GM18867 (cell line): Measurements from ENCODE around the gene ARL2.

Experiments used
- ATAC-seq: cut with Tn5 transposase; IDR thresholded peaks from one replicate; pipeline ENCODE4 v1.9.1; 2021; ENCODE audit warnings: mild to moderate bottlenecking, moderate library complexity; ENCODE audit not compliant: unreplicated experiment

Gene ARL2

DNA sequence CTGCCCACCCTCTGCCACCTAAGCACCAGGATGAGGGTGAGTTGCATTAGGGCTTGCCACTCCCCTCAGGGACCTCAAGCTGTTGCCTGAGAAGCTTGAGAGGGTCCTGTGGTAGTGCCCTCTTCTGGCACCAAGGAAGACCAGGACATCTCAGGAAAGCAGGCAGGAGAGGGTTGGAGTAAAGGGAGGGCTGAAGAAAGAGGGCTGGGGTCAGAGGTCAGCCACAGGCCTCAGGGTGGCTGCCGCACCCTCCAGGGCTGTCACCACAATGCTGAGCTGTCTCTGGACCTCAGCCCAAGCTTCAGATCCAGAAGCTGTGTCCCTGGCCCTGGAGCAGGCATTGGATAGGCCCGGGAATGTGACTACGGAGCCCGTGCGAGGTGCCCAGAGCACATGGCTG lies 31.1 kb downstream of the ARL2 start:
- no peak for ATAC-seq

DNA sequence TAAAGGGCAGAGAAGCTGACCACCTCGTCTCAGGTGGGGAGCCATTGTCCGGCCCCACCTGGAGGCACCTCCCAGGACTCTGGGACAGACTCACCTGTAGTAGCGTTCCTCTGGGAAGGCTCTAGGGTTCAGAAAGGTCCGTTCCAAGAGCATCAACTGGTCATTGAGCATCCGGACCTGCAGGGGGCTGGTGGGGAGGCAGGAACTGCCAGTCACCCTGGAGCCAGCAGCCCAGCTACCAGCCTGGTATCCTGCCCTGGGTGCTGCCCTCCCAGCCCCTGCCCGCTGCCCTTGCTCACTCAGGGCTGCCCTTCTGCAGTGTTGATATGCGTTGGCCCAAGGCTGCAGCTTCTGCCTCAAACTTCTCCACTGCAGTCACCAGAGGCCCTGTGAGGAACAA lies 31.8 kb downstream of the ARL2 start:
- no peak for ATAC-seq

DNA sequence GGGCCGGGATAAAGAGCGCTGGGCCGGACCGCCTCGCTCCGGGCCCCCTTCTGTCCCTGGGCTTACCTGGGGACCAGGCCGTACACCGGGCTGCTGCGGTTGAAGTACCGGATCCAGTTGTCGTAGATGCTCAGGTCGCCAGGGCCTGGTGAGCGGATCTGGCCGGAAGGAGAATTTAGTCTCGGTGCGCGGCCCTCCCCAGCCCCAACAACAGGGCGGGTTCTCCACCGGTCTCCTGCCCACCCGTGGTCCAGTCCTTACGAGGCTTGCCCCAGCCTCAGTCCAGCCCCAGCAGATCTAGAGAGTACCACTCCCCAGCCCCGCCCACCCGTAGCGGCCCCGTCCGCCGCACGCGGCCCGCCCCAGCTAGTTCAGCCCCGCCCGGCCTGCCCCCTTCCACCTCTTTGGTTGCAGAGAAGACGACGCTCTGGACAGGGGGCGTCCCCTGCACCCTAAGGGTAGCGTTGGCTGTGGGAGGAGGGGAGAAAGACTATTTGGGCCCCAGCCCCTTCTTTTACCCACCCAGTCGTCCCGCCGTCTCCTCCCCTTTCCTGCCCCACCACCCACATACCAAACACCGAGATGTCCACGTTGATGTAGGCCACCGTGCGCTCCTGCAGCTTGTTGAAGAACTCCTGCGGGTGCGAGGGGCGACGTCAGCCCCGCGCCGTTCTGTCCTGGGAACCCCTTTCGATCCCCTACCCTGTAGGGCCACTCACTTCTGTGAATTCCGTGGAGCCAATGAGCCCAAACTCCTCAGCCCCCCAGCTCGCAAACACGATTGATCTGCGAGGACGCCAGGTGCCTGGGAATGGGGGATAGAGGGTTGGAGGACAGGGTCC lies 33.8 kb downstream of the ARL2 start:
- ATAC-seq, result no peak

DNA sequence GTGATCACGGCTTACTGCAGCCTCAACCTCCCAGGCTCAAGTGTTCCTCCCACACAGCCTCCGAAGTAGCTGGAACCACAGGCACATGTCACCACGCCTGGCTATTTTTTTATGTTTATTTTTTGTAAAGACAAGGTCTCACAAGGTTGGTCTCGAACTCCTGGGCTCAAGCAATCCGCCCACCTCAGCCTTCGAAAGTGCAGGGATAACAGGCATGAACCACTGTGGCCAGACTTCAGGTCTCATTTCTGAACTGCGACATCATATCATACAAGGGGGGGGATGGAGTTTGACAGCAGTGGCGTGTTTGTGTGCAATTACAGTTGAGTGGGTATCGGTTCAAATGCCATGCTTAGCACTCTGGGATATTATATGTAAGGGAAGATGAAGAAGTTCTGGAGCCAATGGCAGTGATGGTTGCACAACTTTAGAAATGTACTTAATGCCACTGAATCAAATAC lies 37.5 kb downstream of the ARL2 start:
- ATAC-seq, result no peak

DNA sequence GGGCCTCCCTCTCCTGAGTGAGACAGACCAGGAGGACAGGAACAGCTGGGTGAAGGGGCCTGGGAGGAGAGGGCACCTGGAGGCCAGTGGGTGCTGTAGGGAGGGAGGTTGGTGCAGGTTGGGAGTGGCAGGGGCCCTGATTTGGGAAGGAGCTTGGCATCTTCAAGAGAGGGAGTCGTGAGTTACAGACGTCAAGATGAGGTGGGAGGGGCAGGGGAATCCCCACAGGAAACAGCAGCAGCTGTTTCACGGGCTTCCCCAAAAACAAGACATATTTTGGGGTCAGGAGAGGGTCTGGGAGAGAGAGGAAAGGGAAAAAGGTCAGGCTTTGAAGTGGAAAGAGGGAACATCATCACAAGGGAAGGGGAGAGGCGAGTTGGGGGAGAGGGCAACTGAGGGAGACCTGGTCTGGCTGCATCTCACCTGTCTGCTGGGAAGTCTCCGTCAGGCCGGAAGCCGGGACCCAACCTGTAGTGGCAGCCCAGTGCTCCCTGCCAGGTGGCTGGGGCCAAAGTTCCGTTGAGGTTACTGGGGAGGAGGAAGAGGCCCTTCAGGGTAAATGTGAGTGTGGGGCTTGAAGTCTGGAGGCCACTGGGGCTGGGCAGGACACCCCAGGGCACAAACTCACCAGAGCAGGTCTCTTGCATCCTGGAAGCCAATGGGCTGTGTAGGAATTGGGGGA lies 40.0 kb downstream of the ARL2 start:
- ATAC-seq, result no peak

DNA sequence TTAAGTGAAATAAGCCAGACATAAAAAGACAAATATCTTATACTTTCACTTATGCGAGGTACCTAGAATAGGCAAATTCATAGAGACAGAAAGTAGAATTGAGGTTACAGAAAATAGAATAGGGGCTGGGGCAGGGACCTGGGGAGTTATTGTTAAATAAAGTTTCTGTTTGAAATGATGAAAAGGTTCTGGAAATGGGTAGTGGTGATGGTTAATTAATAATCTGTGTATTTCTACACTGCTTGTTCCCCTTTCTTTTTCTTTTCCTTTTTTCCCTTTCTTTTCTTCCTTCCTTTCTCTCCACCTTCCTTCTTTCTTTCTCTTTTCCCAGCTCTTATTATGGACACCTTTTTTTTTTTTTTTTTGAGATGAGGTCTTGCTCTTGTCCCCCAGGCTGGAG lies 41.6 kb downstream of the ARL2 start:
- ATAC-seq, result no peak

DNA sequence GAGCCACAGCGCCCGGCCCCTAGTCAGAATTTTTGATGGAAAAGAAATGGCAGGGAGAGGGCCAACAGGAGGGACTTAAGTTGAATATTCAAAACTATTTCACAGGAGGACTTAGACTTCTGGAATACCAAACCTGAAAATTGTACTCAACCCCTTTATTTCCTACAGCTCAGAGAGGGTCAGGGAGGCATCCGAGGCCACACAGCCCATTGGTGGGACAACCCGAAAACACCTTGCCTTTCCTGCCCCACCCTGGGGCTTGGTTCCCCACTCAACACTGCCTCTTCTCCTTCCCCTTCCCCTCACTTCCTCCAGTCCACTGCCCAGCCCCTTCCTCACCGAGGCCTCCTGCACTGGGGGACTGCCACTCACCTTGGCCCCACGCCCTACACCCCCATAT lies 43.0 kb downstream of the ARL2 start:
- ATAC-seq, result no peak

DNA sequence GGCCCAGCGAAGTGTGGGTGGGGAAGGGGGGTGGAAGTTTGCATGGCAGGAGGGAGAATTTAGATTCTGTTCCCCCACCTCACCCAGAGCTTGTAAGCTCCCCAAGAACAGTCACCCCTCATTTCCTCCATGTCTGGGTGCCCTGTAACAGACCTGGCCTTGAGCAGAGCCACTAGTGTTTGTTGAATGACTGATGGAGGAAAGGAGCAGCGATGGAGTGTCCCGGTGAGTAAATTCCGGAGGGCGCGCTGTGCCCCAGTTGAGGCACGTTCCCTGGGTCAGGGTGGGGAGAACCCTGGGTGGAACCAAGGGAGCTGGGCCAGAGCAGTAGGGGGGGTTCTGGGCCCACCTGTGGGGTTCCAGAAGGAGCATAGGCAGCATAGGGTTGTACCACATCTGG lies 43.6 kb downstream of the ARL2 start:
- ATAC-seq, result no peak

DNA sequence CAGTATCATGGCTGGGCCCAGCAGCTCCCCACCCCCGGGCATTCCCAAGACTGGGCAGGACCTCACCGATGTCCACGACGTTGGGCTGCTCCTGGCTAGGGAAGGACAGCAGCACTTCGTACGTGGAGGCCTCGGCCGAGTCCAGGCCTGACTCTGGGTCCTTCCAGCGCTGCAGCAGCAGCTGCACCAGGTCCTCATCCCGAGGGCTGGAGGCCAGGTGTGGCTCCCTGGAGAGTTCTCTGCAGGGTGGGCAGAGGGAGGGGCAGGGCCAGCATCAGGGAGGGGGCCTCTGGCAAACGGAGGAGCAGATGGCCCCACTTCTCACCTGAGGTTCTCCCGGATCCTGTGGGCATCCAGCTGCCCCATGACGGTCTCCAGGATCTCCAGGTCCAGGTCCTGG lies 44.1 kb downstream of the ARL2 start:
- no peak for ATAC-seq

DNA sequence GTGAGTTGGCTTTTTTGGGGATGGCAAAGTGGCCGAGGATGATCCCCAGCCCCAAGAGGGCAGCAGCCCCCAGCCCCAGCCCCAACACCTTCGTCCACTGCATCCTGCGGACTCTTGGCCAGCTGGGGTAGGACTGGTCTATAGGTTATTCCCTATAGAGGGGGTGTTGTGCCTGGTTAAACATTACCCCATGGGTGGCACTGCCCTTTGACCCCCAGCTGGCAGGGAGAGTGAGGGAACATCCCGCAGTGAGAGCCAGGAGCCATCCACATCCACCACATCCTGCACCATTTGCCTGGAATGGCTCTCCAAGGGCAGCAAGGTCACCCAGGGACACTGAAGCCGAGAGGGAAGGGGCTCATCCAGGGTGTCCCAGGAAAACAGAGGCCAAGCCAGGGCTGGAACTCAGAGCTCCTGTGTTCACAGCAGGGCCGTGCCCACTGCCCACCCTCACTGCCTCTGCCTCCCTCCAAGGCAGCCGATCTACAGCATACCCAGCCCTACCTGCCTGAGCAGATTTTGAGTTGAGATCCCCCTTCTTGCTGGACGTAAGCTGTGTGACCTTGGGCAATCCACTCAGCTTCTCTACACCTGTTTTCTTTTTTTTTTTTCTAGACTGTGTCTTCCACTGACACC lies 44.6 kb downstream of the ARL2 start, which contains the start of gene NAALADL1:
Gene NAALADL1, minus strand, starts transcription at position 135 of the 636 bp plus-strand sequence. Its CDS starts 32 bp downstream, at position 103.
- ATAC-seq, result no peak

DNA sequence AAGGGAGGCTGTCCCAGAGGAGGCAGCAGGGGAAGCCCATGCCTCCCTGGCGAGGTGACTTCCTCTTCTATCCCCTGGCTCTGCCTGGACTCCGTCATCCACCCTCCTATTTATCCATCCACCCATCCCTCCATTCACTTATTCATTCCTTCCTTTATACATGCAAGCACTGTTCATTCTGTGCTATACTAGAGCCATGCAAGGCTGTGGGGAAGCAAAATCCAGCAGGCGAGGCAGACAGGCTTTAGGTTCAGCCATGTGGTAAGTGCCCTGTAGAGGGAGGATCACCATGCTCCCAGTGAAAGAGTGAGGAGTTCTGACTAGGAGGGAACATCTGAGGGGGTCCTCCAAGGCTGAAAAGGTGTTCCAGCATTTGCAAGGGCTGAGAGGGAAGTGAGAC lies 45.6 kb downstream of the ARL2 start:
- no peak for ATAC-seq

DNA sequence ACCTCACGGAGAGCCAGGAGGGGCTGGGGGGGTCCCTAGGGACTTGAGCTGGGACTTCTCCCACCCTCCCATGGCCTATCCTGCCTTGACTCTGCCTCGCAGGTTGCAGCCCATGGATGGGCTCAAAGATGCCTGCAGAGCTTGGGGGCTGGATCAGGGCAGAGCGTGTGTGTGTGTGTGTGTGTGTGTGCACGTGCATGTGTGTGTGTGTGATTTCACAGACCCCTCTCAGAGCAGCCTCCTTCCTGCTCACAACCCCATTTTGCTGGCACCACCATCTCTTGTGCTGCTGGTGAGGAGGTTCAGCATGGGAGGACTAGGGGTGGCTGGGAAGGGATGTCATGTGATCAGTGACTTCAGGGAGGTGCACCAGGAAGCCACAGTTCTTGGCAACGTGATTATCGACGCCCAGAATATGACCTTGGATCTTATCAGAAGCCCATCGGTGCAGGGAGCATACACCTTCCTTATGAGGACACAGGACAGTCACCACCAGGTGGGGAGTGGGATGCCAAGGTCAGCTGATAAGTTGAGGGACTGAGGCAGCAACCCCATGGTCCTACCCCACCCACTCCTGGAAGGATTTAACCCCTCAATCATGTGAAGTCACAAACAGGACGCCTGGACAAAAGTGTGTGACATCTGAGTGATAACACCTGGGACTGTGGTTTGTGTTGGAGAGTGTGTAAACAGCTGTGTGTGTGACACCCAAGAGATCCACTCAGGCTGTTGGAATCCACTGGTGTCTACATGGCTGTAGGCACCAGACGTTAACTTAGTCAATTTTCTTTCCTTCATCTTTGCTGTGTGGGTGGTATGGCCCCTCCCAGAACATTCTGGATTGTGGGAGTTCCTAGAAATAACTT lies 46.2 kb downstream of the ARL2 start:
- ATAC-seq, result no peak

DNA sequence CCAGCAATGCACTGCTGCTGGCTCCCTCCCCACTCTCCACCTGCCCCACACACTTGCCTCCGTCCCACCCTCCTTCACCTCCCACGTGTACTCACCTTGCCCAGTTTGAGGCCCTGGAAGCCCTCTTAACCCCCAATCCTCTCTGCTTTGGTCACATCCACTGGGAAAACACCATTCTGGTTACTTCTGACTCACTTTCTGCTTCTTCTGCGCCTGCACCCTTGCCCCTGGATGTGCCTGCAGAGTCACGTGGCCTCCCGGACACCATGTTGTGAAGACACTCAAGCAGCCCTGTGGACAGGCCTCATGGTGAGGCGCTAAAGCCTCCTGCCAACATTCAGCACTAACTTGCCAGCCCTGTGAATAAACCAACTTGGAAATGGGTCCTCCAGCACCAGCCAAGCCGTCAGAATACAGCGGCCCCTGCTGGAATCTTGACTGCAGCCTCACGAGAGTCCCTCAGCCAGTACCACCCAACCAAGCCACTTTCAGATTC lies 47.0 kb downstream of the ARL2 start:
- ATAC-seq, result no peak

DNA sequence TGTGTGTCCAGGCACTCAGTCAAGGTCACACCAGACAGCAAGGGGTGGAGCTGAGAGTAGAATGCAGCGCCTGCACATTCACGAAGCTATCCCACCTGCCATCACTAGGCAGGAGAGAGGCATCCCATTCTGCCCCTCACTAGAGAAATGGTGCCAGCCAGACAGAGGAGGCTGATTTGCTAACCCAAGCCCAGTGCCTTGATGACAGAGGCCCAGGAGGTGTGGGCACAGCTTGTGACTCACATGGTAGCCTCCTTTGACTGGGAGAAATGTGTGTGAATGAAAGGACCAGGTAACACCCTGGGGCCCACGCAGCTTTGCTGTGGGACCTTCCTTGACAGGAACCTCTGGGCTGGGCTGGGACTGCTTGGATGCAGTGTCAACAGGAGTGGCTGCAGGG lies 49.6 kb downstream of the ARL2 start:
- ATAC-seq, result no peak

DNA sequence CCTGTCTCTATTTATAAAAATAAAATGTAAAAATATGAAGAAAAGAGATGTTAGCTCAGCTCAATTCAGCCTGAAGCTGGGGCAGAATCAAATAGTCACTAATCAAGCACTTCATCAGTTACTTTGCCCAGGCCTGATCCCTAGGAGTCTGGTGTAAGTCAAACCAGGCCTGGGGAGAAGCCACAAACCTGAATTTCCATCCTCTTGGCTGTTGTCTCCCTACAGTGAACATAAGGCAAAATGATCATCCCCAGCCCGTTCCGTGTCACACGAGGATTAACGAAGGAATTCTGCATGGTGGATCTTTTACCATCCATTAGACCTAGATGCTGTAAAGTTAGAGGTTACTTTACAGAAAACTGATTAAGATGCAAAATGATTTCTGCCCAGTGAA lies 50.9 kb downstream of the ARL2 start:
- no peak for ATAC-seq

DNA sequence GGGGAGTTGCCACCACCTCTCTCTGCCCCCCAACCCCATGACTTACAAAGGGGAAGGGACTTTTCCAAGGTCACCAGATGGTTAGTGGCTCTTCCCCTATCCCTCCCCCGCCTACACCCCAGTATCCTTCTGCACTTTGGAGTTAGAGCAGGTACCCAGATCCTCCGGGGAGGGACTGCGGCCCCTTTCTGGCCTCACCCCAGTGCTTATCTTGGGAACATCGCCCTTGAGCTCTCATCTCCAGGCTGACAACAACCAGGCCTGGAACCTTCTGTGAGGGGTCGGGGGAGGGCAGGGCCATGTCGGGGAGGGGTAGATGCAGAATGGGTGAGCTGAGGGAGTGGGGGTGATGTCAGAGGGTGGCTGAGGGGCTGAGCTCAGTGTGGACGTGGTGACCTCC lies 51.9 kb downstream of the ARL2 start:
- ATAC-seq, result no peak

DNA sequence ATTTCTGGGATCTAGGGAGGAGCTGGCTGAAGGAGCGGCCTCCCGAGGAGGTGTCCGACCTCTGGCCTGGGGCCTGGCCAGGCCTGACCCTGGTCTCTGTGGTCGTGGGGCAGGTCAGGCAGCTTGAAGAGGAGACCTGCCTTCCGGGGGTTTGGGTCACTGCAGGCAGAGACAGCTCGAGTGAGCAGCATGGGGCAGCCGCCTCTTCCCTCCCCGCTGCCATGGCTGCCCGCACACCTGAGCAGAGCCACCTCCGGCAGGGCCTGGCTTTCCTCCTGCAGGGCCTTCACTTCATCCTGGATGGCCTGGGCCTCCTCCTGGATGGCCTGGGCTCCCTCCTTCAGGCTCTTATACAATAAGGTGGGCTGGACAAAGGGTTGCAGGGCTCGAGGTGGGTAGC lies 52.4 kb downstream of the ARL2 start:
- ATAC-seq, result no peak

DNA sequence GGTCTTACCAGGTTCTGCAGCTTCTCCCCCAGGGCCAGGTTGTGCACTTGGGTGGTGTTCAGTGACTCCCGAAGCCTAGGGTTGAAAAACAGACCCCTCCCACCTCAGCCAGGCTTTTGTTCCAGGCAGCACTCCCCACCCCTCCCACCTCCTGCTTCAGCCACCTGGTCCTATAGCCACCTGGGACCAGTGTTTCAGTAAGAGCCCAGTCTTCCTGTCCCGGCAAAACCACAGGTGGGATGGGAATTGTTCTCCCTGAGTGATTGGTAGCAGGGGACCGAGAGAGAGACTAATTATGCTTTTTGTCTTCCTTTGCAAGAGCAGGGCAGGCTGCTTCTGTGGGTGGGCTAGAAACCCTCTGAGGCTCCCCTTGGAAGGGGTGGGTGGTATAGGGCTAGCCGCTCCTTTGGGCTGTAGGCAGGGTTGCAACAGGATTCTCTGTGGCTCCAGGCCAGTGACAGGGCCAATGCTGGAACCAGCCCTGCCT lies 52.9 kb downstream of the ARL2 start:
- ATAC-seq, result no peak

DNA sequence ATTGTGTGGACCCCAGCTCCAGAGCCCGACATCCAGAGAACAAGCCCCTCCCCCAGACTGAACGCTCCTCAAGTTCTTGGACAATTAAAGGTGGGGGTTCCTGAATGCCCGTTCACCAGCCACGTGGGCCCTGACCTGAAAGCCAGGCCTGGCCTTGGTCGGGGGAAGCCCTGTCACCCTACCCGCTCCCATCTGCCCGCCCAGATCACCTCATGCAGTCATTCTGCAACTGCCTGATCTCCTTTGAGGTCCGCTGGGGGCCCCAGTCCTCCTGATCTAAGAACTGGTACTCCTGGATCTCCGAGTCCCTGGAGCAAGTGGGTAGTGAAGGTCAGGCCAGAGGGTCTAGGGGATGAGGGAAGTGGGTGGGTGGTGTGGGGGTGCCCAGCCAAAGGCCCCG lies 53.5 kb downstream of the ARL2 start:
- no peak for ATAC-seq

DNA sequence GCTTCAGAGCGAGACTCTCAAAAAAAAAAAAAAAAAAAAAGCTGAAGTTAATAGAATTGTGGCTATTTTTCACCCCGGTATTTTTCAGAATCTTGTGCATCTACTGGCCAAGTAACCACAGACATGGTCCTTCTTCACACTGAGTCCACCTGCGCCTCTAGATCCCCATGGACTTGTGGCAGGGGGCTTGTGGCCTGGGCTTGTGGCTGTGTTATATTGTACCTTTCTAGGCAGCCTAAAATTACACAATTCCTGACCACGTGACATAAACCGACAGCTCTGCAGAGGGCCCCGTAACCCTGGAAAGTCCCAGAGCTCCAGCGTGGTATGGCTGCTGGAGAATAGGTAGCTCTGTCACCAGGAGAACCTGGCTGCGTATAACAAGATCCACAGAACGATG lies 55.3 kb downstream of the ARL2 start:
- no peak for ATAC-seq
